Measurements from ENCODE around the gene NDUFS2. TPM values are rescaled to one million over a fixed set of nuclear protein-coding genes. Genes with fewer than 3 reads are reported as not detected.

NDUFS2 gene
- total RNA-seq, 1 donor, result 65.4 TPM

DNA sequence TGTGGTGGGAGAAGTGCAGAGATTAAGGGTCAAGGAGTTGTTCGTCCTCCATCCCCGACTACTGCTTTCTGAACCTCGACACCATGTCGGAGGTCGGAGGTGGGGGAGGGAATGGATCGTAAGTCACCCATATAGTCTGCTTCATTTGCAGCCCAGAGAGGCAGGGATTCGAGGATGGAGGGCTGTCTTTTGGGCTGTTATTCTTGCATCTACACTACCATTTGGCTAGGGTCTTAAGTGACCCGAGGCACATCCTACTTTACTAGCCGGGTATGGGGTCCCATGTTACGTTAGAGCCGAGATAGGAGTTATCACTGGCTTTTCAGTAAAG, 42.3 kb upstream of the NDUFS2 start:
- DNase-seq (ENCODE audit: low read depth), result no peak
- H3K4me3 ChIP-seq (ENCODE audit: low read depth, low read length), result peak overlapping the region; percentile 91
- TF ChIP-seq, protein P1, sequence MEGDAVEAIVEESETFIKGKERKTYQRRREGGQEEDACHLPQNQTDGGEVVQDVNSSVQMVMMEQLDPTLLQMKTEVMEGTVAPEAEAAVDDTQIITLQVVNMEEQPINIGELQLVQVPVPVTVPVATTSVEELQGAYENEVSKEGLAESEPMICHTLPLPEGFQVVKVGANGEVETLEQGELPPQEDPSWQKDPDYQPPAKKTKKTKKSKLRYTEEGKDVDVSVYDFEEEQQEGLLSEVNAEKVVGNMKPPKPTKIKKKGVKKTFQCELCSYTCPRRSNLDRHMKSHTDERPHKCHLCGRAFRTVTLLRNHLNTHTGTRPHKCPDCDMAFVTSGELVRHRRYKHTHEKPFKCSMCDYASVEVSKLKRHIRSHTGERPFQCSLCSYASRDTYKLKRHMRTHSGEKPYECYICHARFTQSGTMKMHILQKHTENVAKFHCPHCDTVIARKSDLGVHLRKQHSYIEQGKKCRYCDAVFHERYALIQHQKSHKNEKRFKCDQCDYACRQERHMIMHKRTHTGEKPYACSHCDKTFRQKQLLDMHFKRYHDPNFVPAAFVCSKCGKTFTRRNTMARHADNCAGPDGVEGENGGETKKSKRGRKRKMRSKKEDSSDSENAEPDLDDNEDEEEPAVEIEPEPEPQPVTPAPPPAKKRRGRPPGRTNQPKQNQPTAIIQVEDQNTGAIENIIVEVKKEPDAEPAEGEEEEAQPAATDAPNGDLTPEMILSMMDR (IDR thresholded peaks at IDR 0.05; ENCODE audit: insufficient read depth, low read length), result no peak

DNA sequence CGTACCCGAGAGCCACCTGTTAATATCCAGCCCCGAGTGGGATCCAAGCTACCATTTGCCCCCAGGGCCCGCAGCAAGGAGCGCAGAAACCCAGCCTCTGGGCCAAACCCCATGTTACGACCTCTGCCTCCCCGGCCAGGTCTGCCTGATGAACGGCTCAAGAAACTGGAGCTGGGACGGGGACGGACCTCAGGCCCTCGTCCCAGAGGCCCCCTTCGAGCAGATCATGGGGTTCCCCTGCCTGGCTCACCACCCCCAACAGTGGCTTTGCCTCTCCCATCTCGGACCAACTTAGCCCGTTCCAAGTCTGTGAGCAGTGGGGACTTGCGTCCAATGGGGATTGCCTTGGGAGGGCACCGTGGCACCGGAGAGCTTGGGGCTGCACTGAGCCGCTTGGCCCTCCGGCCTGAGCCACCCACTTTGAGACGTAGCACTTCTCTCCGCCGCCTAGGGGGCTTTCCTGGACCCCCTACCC, 41.5 kb upstream of the NDUFS2 start:
- DNase-seq (ENCODE audit: low read depth), result no peak
- TF ChIP-seq, protein P1 (IDR thresholded peaks at IDR 0.05; ENCODE audit: insufficient read depth, low read length), result no peak
- peak overlapping the region; percentile 10 for H3K4me3 ChIP-seq (ENCODE audit: low read depth, low read length)

DNA sequence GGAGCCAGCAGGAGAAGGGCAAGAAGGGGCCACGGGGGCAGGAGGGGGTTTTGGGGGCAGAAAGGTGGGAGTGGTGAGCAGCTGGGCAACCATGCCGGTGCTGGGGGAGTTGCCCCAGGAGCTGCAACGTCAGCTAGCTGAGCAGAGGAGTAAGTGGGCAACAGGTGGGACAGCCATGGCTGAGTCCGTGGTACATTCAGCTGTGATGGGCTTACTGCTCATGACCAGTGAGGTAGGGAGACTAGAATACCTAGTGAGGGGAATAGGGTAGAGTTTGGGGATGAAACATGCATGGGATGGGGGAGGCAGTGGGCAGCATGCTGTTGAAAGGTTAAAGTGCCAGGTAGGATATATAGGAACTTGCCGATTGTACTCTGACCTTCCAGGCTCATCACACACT, 40.5 kb upstream of the NDUFS2 start:
- no peak for DNase-seq (ENCODE audit: low read depth)
- TF ChIP-seq, protein P1 (IDR thresholded peaks at IDR 0.05; ENCODE audit: insufficient read depth, low read length), result no peak
- H3K4me3 ChIP-seq (ENCODE audit: low read depth, low read length), result no peak overlapping the region

DNA sequence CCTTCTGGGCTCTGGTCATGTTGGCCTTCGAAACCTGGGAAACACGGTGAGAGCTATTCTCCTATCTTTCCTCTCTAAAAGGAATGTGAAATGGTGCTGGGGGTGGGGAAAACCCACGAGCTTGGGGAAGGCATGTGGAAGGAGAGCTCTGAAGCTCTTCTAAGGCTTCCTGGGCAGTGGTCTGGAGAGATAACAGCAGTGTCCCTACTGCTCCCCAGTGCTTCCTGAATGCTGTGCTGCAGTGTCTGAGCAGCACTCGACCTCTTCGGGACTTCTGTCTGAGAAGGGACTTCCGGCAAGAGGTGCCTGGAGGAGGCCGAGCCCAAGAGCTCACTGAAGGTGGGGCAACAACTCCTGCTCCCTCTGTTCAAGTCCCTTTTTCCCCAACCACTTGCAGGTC, 40.1 kb upstream of the NDUFS2 start:
- no peak overlapping the region for H3K4me3 ChIP-seq (ENCODE audit: low read depth, low read length)
- TF ChIP-seq, protein P1 (IDR thresholded peaks at IDR 0.05; ENCODE audit: insufficient read depth, low read length), result no peak
- DNase-seq (ENCODE audit: low read depth), result no peak

DNA sequence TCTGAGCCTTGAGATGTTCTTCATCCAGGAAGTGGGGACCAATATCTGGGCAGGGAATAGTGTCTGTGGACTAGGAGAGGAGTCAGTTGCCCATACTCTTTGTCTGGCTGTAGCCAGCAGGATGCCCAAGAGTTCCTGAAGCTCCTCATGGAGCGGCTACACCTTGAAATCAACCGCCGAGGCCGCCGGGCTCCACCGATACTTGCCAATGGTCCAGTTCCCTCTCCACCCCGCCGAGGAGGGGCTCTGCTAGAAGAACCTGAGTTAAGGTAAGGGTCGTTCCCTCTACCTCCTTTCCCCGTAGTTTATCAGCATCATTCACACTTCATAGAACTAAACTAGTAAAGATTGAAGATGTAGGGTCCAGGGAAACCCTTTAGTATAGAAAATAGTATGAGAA, 39.4 kb upstream of the NDUFS2 start:
- TF ChIP-seq, protein P1 (IDR thresholded peaks at IDR 0.05; ENCODE audit: insufficient read depth, low read length), result no peak
- H3K4me3 ChIP-seq (ENCODE audit: low read depth, low read length), result no peak overlapping the region
- DNase-seq (ENCODE audit: low read depth), result no peak

DNA sequence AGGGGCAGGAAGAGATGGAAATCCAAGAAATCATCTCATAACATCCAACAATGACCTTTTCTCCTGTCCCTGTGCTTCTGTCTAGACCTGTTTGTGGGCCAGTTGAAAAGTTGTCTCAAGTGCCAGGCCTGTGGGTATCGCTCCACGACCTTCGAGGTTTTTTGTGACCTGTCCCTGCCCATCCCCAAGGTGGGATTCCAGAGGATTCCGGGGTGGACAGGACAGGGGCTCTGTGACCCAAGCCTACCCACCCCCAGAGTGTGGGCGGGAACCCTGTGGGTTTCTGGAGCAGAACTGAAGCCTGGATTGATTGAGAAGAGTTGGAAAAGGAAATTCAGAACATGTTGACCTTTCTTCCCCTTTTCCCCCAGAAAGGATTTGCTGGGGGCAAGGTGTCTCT, 38.4 kb upstream of the NDUFS2 start:
- DNase-seq (ENCODE audit: low read depth), result no peak
- H3K4me3 ChIP-seq (ENCODE audit: low read depth, low read length), result no peak overlapping the region
- TF ChIP-seq, protein P1 (IDR thresholded peaks at IDR 0.05; ENCODE audit: insufficient read depth, low read length), result no peak

DNA sequence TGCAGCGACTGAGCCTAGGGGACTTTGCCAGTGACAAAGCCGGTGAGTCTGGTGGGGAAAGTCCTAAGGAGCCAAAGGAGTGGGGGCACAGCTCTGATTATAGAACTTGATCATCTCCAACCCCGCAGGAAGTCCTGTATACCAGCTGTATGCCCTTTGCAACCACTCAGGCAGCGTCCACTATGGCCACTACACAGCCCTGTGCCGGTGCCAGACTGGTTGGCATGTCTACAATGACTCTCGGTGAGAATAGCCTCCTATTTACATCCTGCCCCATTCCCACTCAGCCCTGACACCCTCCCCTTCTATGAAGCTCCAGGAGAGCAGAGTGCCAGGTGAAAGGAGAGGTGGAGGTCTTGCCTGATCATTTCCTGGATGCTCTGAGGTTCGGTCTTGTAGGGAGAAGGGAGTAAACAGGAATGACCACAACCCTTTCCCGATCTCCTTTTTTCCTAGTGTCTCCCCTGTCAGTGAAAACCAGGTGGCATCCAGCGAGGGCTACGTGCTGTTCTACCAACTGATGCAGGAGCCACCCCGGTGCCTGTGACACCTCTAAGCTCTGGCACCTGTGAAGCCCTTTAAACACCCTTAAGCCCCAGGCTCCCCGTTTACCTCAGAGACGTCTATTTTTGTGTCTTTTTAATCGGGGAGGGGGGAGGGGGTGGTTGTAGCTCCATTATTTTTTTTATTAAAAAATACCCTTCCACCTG, 37.1 kb upstream of the NDUFS2 start:
- H3K4me3 ChIP-seq (ENCODE audit: low read depth, low read length), result peak overlapping the region; percentile 67
- TF ChIP-seq, protein P1 (IDR thresholded peaks at IDR 0.05; ENCODE audit: insufficient read depth, low read length), result no peak
- DNase-seq (ENCODE audit: low read depth), result no peak
